K562 (cell line): ENCODE results near the gene TEX14. TPM values are rescaled to one million over a fixed set of nuclear protein-coding genes. Genes with fewer than 3 reads are reported as not detected.

Experiments used
- ATAC-seq: fragments of 200-7000 bp; cut with Tn5 transposase; 3 replicates; pipeline ENCODE4 v1.9.1; 2020; ENCODE audit warnings: moderate library complexity
- BruUV-seq: library from RNA; stranded (reverse); fragments of 400-500 nt; replicated peaks from 2 replicates; lab custom pipeline; 2021; lab: Mats Ljungman, UMichigan
- CTCF ChIA-PET: fragments of 300-600 bp; formaldehyde crosslinking; extraction: SDS; loops from one replicate; lab custom pipeline; 2021; ENCODE audit warnings: low intra/inter-chr PET ratio; lab: Yijun Ruan, JAX
- POLR2A ChIA-PET: fragments of 300-600, 350-650 bp; sonication (Branson Sonifier 250); formaldehyde crosslinking; extraction: SDS; loops from one replicate; lab custom pipeline; 2021; ENCODE audit warnings: antibody characterized with exemption, inconsistent platforms; lab: Yijun Ruan, JAX
- DNase-seq, 4 experiments: peaks; one replicate each; pipeline versions ENCODE4 v3.0.0 to v3.0.0-alpha.2; 2011 to 2018; ENCODE audit warnings: low spot score in 3 of 4, mixed read lengths in 3 of 4; ENCODE audit errors: extremely low read depth in 1 of 4
- FAIRE-seq: peaks from 2 replicates; lab custom pipeline; 2011; peaks lifted over from hg19 to GRCh38; lab: Jason Lieb, UNC
- H2AFZ ChIP-seq: 2 replicates; pipeline ENCODE4 v1.6.0; 2011; ENCODE audit warnings: low read depth, low read length, control low read depth, inconsistent platforms
- H3K27ac ChIP-seq: fragments of 200-600 bp; 3 replicates; pipeline ENCODE4 v1.8.0; 2011; ENCODE audit warnings: low read depth, mild to moderate bottlenecking, control low read depth, inconsistent platforms, low read length, moderate library complexity, mixed read lengths; ENCODE audit errors: extremely low read depth
- H3K27me3 ChIP-seq, 2 experiments: fragments of 300-600 bp in 1 of 2; 2 replicates in 1 of 2; 3 replicates in 1 of 2; pipeline versions ENCODE4 v1.6.0 to v1.8.0; 2011; ENCODE audit warnings: inconsistent platforms in 2 of 2, low read length in 2 of 2, mild to moderate bottlenecking in 1 of 2, mixed read lengths in 1 of 2, moderate library complexity in 1 of 2; ENCODE audit not compliant: control insufficient read depth in 2 of 2, insufficient read depth in 2 of 2
- H3K36me3 ChIP-seq: fragments of 300-600 bp; 3 replicates; pipeline ENCODE4 v1.8.0; 2011; ENCODE audit warnings: mild to moderate bottlenecking, low read length, inconsistent platforms; ENCODE audit not compliant: control insufficient read depth, insufficient read depth
- H3K4me1 ChIP-seq, 2 experiments: fragments of 200-600 bp in 1 of 2; replicated peaks in 1 of 2; 2 replicates in 1 of 2; 3 replicates in 1 of 2; pipeline versions ENCODE4 v1.5.1 to v1.8.0; 2011; ENCODE audit warnings: inconsistent platforms in 2 of 2, low read length in 2 of 2, mild to moderate bottlenecking in 1 of 2, mixed read lengths in 1 of 2, moderate library complexity in 1 of 2; ENCODE audit not compliant: control insufficient read depth in 2 of 2, insufficient read depth in 2 of 2
- H3K4me2 ChIP-seq: 2 replicates; pipeline ENCODE4 v1.6.1; 2011; ENCODE audit warnings: low read length, control low read depth, inconsistent platforms, mixed read lengths; ENCODE audit not compliant: insufficient read depth
- H3K4me3 ChIP-seq: fragments of 200-600 bp; sonication (generic), shearing (Covaris generic); 2 replicates; pipeline ENCODE4 v1.5.1; 2016; ENCODE audit warnings: control low read depth, inconsistent platforms
- H3K79me2 ChIP-seq: fragments of 200-600 bp; 3 replicates; pipeline ENCODE4 v1.8.0; 2011; ENCODE audit warnings: low read length, inconsistent platforms; ENCODE audit not compliant: control insufficient read depth, insufficient read depth
- H3K9ac ChIP-seq, 2 experiments: 2 replicates each; pipeline versions ENCODE4 v1.6.0 to v1.6.1; 2011; ENCODE audit warnings: low read depth in 2 of 2, low read length in 2 of 2, control low read depth in 1 of 2, inconsistent platforms in 1 of 2, mild to moderate bottlenecking in 1 of 2, mixed read lengths in 1 of 2; ENCODE audit not compliant: insufficient read depth in 1 of 2
- H3K9me1 ChIP-seq: one replicate; pipeline ENCODE4 v1.6.0; 2011; ENCODE audit warnings: inconsistent platforms, mild to moderate bottlenecking, low read length, moderate library complexity; ENCODE audit not compliant: control insufficient read depth, insufficient read depth
- H3K9me3 ChIP-seq: replicated peaks from 2 replicates; pipeline ENCODE4 v1.5.1; 2011; ENCODE audit warnings: low read depth, low read length, inconsistent platforms; ENCODE audit not compliant: control insufficient read depth, insufficient read depth
- H4K20me1 ChIP-seq: replicated peaks from 2 replicates; pipeline ENCODE4 v1.6.1; 2011; ENCODE audit warnings: low read length, inconsistent platforms, mixed read lengths; ENCODE audit not compliant: control insufficient read depth, insufficient read depth
- ASH1L ChIP-seq: fragments of 450-650 bp; IDR thresholded peaks from 2 replicates; pipeline ENCODE4 v1.6.1; 2018; ENCODE audit warnings: borderline replicate concordance, mild to moderate bottlenecking, low read depth; ENCODE audit not compliant: partially characterized antibody
- ATF1 ChIP-seq, 2 experiments: fragments of 450-650 bp in 1 of 2; IDR thresholded peaks; 2 replicates each; pipeline ENCODE4 v1.6.1; 2016; ENCODE audit warnings: missing compliant biosample characterization in 1 of 2, missing genetic modification characterization in 1 of 2
- ATF6 ChIP-seq: sonication (generic); formaldehyde crosslinking; IDR thresholded peaks from 2 replicates; pipeline ENCODE4 v1.4.0; 2020; ENCODE audit warnings: mild to moderate bottlenecking, missing genetic modification reagents
- BRD4 ChIP-seq: fragments of 200-600 bp; sonication (generic); IDR thresholded peaks from 2 replicates; pipeline ENCODE4 v1.6.1; 2017; ENCODE audit warnings: inconsistent platforms
- HNRNPUL1 ChIP-seq: fragments of 200-400 bp; formaldehyde crosslinking; IDR thresholded peaks from 2 replicates; pipeline ENCODE4 v1.6.1; 2017; ENCODE audit warnings: low read length
- IRF9 ChIP-seq: fragments of 450-650 bp; IDR thresholded peaks from 2 replicates; pipeline ENCODE4 v1.6.1; 2016; ENCODE audit warnings: missing biosample characterization, missing genetic modification characterization
- MTF1 ChIP-seq: fragments of 250-450 bp; sonication (Bioruptor Pico); IDR thresholded peaks from 2 replicates; pipeline ENCODE4 v1.9.0; 2021; ENCODE audit warnings: moderate library complexity, mild to moderate bottlenecking, inconsistent platforms, borderline replicate concordance
- MYBL2 ChIP-seq, 2 experiments: fragments of 450-650 bp in 1 of 2; sonication (generic) in 1 of 2; formaldehyde crosslinking in 1 of 2; IDR thresholded peaks; 2 replicates each; pipeline versions ENCODE4 v1.6.1 to v1.8.1; 2017 to 2022; ENCODE audit warnings: borderline replicate concordance in 1 of 2, inconsistent platforms in 1 of 2, low read depth in 1 of 2, mild to moderate bottlenecking in 1 of 2, missing genetic modification reagents in 1 of 2, moderate library complexity in 1 of 2
- PKNOX1 ChIP-seq: fragments of 450-650 bp; IDR thresholded peaks from 2 replicates; pipeline ENCODE4 v1.6.1; 2016
- SPI1 ChIP-seq: IDR thresholded peaks from 2 replicates; pipeline ENCODE4 v1.6.1; 2011; ENCODE audit warnings: low read depth, low read length, control low read depth, borderline replicate concordance
- SRSF1 ChIP-seq: fragments of 200-400 bp; formaldehyde crosslinking; IDR thresholded peaks from 2 replicates; pipeline ENCODE4 v1.6.1; 2017; ENCODE audit warnings: mild to moderate bottlenecking, low read depth, low read length, moderate library complexity
- ZFX ChIP-seq: sonication (generic); formaldehyde crosslinking; IDR thresholded peaks from 2 replicates; pipeline ENCODE4 v1.8.0; 2022; ENCODE audit warnings: mild to moderate bottlenecking, missing genetic modification reagents, moderate library complexity
- ZNF124 ChIP-seq: sonication (generic); formaldehyde crosslinking; IDR thresholded peaks from 2 replicates; pipeline ENCODE4 v1.8.1; 2022; ENCODE audit warnings: missing genetic modification reagents
- ZNF217 ChIP-seq: sonication (generic); formaldehyde crosslinking; IDR thresholded peaks from 2 replicates; pipeline ENCODE4 v1.8.0; 2022; ENCODE audit warnings: mild to moderate bottlenecking, missing genetic modification reagents
- ZNF274 ChIP-seq: IDR thresholded peaks from 2 replicates; pipeline ENCODE4 v1.6.1; 2011; ENCODE audit warnings: low read depth, mild to moderate bottlenecking, low read length, moderate library complexity, borderline replicate concordance
- WGBS: fragments of 100-300 bp; shearing (Covaris generic); methylation state at CpG from one replicate; pipeline ENCODE4 v1.1.6; 2016; ENCODE audit warnings: low coverage, mixed read lengths; ENCODE audit not compliant: insufficient coverage; ENCODE audit errors: missing lambda C conversion rate; 5-methylcytosine and 5-hydroxymethylcytosine counted together
- in situ Hi-C: fragments of 300-500 bp; cut with MboI; formaldehyde crosslinking; loops from 4 replicates; pipeline ENCODE4 v1.15.0; 2018; ENCODE audit warnings: inconsistent platforms, mixed read lengths
- intact Hi-C: fragments of 100-400 bp; cut with micrococcal nuclease; formaldehyde crosslinking; loops from 2 replicates; pipeline ENCODE4 v1.14.2; 2022
- polyA plus RNA-seq, 8 experiments: library from polyadenylated mRNA; depleted of rRNA in 4 of 8; stranded (reverse) in 5 of 8; unstranded in 3 of 8; fragments of >200 nt; fragmentation: Nextera tagmentation in 2 of 8; fragmentation: Illumina TruSeq in 1 of 8; extraction: Ambion mirVana in 2 of 8; extraction: Trizol in 1 of 8; gene quantifications; 2 replicates each; pipeline versions ENCODE4 v1.2.1 to v1.2.3, GENCODE V29; 2011 to 2014; ENCODE audit warnings: inconsistent platforms in 1 of 8, missing spikeins in 1 of 8
- total RNA-seq, 7 experiments: library from RNA; depleted of rRNA in 6 of 7; stranded (reverse); fragments of >200 nt in 6 of 7; fragmentation: Illumina TruSeq in 2 of 7; extraction: Trizol in 2 of 7; gene quantifications; 2 replicates each; pipeline versions ENCODE4 v1.2.1 to v1.2.3, GENCODE V29; 2011 to 2021; ENCODE audit warnings: low replicate concordance in 1 of 7

The TEX14 gene
- total and polyA plus RNA-seq, 9 of the 15 experiments (the other 6 are each of a cell fraction or from before 2014, with no cell fraction given): 0.05 to 0.12 (median 0.09) TPM; not detected in 1

- no peaks in the 10 kb centered on the region for H4K20me1 ChIP-seq
- H3K36me3 ChIP-seq: no peaks in the 10 kb centered on the region
- H3K4me3 ChIP-seq: peak overlapping the region; percentile 35
- intact Hi-C loops (loop anchor here (10.0 kb wide), 1 partner anchor 298 kb away; no protein-coding TSS in a partner anchor), in situ Hi-C loops (no loop called here)
- 47% methylated on average over 20 of the region's 20 CpGs for WGBS
- no peaks in the 10 kb centered on the region for H3K79me2 ChIP-seq
- peaks cover 0 to 8% of the 10 kb centered on the region in 2 experiments; a peak in 2 of 5 replicates for H3K4me1 ChIP-seq
- BruUV-seq: TSS peak; percentile 100
- no peak for FAIRE-seq
- H3K9me1 ChIP-seq: no peaks in the 10 kb centered on the region
- peak overlapping the region; percentile 92 for H2AFZ ChIP-seq
- peak overlapping the region; percentile 94 for H3K27ac ChIP-seq
- CTCF ChIA-PET: no interaction called here
- no peak for ATAC-seq
- peak overlapping the region; percentile 83 to 90; a peak in 3 of 4 replicates for H3K9ac ChIP-seq
- H3K9me3 ChIP-seq: no peaks in the 10 kb centered on the region
- POLR2A ChIA-PET: interaction anchor here (0.6 to 8.7 kb wide), 35 partner anchors 10 to 398 kb away, joined by 3 to 303 read pairs (median 11); partner anchors contain the start of genes MTMR4, PPM1E, RAD51C and TEX14
- H3K4me2 ChIP-seq: peak overlapping the region; percentile 87
- no peaks in the 10 kb centered on the region for H3K27me3 ChIP-seq
- peak in 1 of 4 experiments; percentile 22 for DNase-seq
- TF ChIP-seq ZNF217 (CRISPR knock-in tag) (no peak), ATF6 (CRISPR knock-in tag) (no peak), SPI1 (peak; percentile 5; the same call in 1 of the 2 replicates), BRD4 (0 out of 2 replicates have a peak, but pooled peaks have one; percentile 72), MTF1 (no peak), PKNOX1 (peak; percentile 46), ATF1 (CRISPR knock-in tag; IDR thresholded peaks at IDR 0.05) (no peak), ATF1 (tag; IDR thresholded peaks at IDR 0.05) (peak; percentile 65; the same call in 1 of the 2 replicates), SRSF1 (no peak), ZFX (CRISPR knock-in tag) (peak; percentile 67), IRF9 (tag) (no peak), ASH1L (no peak), HNRNPUL1 (no peak), MYBL2 (IDR thresholded peaks at IDR 0.05; ENCODE audit: low read depth) (no peak), MYBL2 (CRISPR knock-in tag; IDR thresholded peaks at IDR 0.05; ENCODE audit: borderline replicate concordance) (no peak), ZNF274 (0 out of 2 replicates have a peak, but pooled peaks have one; percentile 13), ZNF124 (CRISPR knock-in tag) (no peak)
These were observed 59.2 kb downstream of the TEX14 start for GRCh38 chr17:58632324-58633314.
